Testis (tissue), 2 donors: Measurements from ENCODE around the gene BUB1.

Experiments
- POLR2A ChIP-seq: fragments of 450-650 bp; IDR thresholded peaks from one replicate; pipeline ENCODE4 v1.6.1; 2017; ENCODE audit warnings: antibody characterized with exemption, mild to moderate bottlenecking, moderate library complexity
- TF ChIP-seq, protein P1 (sequence below), 3 experiments: fragments of 450-650 bp in 2 of 3; fragments of 200-600 bp in 1 of 3; sonication (generic) in 1 of 3; IDR thresholded peaks; one replicate each; pipeline ENCODE4 v1.5.1; 2016 to 2019; ENCODE audit warnings: antibody characterized with exemption in 3 of 3, mild to moderate bottlenecking in 2 of 3, moderate library complexity in 1 of 3

DNA sequence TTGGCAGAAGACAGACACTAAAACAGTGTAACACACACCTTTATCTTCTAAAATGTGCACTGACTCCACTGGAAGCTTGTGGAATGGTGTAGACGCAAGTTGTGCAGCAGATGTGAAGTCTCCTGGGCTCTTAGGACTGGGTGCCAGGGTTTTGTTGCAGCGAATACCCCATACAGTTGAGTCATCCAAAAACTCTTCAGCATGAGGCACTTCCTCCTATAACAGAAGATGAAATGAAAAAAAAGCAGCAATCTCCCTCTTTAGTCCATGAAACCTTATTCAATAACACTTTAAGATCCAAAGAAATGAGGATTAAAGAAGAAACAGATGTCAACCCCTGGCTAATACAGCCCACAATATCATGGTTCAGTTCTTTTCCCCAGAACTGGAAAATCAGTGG lies 22.2 kb downstream of the BUB1 start:
- TF ChIP-seq, protein P1, sequence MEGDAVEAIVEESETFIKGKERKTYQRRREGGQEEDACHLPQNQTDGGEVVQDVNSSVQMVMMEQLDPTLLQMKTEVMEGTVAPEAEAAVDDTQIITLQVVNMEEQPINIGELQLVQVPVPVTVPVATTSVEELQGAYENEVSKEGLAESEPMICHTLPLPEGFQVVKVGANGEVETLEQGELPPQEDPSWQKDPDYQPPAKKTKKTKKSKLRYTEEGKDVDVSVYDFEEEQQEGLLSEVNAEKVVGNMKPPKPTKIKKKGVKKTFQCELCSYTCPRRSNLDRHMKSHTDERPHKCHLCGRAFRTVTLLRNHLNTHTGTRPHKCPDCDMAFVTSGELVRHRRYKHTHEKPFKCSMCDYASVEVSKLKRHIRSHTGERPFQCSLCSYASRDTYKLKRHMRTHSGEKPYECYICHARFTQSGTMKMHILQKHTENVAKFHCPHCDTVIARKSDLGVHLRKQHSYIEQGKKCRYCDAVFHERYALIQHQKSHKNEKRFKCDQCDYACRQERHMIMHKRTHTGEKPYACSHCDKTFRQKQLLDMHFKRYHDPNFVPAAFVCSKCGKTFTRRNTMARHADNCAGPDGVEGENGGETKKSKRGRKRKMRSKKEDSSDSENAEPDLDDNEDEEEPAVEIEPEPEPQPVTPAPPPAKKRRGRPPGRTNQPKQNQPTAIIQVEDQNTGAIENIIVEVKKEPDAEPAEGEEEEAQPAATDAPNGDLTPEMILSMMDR (IDR thresholded peaks at IDR 0.05): no peak
- TF ChIP-seq POLR2A: no peak
